GM21515 (cell line): ENCODE data around the gene GAS7.
"Not testable (repeated sequence)": the region's sequence is repeated elsewhere in the genome, so short reads cannot be mapped to it uniquely, and the experiment has no call there.

Experiments
- ATAC-seq: cut with Tn5 transposase; IDR thresholded peaks from one replicate; pipeline ENCODE4 v1.9.1; 2021; ENCODE audit not compliant: unreplicated experiment

The GAS7 gene

GRCh38 chr17:9922012-9922848, 276.2 kb downstream of the GAS7 start:
- ATAC-seq = no peak

GRCh38 chr17:9921216-9921615, 277.2 kb downstream of the GAS7 start:
- ATAC-seq = not testable (repeated sequence)

GRCh38 chr17:9918804-9919352, 279.5 kb downstream of the GAS7 start:
- no peak for ATAC-seq

GRCh38 chr17:9918352-9918751, 280.1 kb downstream of the GAS7 start:
- ATAC-seq = no peak

- no peak for ATAC-seq
These were observed 280.6 kb downstream of the GAS7 start for GRCh38 chr17:9917801-9918200.

- no peak for ATAC-seq
These were observed 281.3 kb downstream of the GAS7 start for GRCh38 chr17:9917131-9917530.

GRCh38 chr17:9916108-9916507, 282.3 kb downstream of the GAS7 start:
- ATAC-seq = no peak

GRCh38 chr17:9913476-9913875, 284.9 kb downstream of the GAS7 start:
- ATAC-seq = no peak

- ATAC-seq = no peak
These were observed 286.0 kb downstream of the GAS7 start for GRCh38 chr17:9912121-9913099.

- ATAC-seq = no peak
These were observed 287.3 kb downstream of the GAS7 start for GRCh38 chr17:9911089-9911488.

GRCh38 chr17:9908649-9909042, 289.8 kb downstream of the GAS7 start:
- no peak for ATAC-seq

GRCh38 chr17:9907883-9908648, 290.3 kb downstream of the GAS7 start:
- no peak for ATAC-seq

- no peak for ATAC-seq
These were observed 291.3 kb downstream of the GAS7 start for GRCh38 chr17:9907131-9907530.

- no peak for ATAC-seq
These were observed 291.8 kb downstream of the GAS7 start for GRCh38 chr17:9906616-9907015.

- ATAC-seq = no peak
These were observed 292.5 kb downstream of the GAS7 start for GRCh38 chr17:9905902-9906301.

GRCh38 chr17:9905078-9905415, 293.4 kb downstream of the GAS7 start, which contains the start of gene RCVRN:
Gene RCVRN, minus strand, starts transcription at chr17:9905271. Its CDS starts 91 bp downstream, at chr17:9905180.
- ATAC-seq = no peak

GRCh38 chr17:9904277-9905077, 293.9 kb downstream of the GAS7 start:
- ATAC-seq = no peak

- no peak for ATAC-seq
These were observed 296.3 kb downstream of the GAS7 start for GRCh38 chr17:9902120-9902519.

- no peak for ATAC-seq
These were observed 297.6 kb downstream of the GAS7 start for GRCh38 chr17:9900784-9901183.

- ATAC-seq = no peak
These were observed 298.3 kb downstream of the GAS7 start for GRCh38 chr17:9900044-9900594.
